SKM-1 treated with dmso at 0.1 percent for 144 hours (cell line): Measurements from ENCODE around the gene BMP6.

Source experiments
- DNase-seq: peaks from one replicate; lab custom pipeline; 2025; ENCODE audit not compliant: unreplicated experiment; lab: John Stamatoyannopoulos, UW

BMP6 gene

DNA sequence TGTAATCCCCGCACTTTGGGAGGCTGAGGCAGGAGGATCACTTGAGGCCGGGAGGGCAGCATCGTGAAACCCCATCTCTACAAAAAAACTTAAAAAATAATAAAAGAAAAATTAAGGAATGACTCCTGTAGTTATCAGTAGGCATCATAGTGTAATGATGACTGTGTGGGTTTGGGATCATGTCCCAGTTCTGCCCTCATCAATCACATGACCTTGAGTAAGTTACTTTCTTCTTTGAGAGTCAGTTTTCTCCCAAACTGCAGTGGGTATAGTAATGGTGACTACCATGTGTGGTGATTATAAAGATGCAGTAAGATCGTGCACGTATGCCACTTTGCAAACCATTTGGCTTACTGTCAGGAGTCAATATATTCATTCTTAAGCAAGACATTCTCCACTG lies 95.5 kb downstream of the BMP6 start:
- DNase-seq: no peak

DNA sequence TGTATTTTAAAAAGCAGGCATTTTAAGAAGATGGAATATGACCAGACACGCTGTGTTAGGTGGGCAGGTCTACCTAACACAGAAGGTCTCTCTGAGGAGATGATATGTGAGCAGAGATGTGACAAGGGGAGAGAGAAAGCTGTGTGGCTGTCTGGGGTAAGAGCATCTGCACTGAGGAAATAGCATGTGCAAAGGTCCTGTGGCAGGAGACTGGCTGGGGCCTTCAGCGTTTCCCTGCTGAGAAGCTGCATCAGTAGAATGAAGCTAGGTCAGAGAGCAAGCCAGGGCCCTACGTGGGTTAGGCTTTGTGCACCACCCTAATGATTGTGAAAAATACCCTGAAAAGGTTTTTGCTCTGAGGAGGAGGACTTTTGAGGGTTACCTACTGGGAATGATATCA lies 97.7 kb downstream of the BMP6 start:
- DNase-seq: no peak

DNA sequence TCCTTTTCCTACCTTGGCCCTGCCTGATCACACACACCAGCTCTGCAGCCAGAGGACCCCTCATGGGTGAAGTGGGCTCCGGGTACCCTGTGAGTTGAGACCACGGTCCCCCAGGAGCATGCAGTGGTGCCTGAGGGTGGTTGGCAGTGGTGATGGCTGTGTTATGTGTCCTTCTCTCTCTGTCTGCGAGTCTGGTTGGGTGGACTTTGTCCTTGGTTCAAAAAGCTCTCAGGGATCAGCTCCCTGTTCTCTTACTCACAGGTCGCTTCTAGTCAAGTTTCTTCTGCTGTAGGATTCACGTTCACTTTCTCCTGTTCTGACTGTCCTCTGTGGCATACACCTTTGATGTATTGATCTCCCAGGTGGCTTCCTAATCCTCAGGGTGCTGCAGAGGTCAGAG lies 100.1 kb downstream of the BMP6 start:
- no peak for DNase-seq

DNA sequence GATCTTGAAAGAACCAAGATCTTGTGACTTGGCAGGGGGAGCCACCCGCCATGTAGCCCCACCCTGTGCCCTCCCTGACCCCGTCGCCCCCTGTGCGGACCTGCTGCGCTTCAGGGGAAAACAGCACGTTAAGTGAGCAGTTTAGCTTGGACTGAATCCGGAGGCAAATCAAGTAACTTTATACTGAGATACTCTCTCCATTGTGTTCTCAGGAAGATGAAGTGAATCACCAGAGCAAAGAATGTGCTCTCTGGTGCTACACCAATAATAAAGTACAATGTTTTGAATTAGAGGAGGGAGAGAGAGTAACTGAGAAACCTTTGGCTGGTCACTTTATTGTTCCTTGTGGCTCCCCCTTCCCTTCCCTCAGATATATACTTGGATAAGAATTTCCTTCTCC lies 101.2 kb downstream of the BMP6 start:
- no peak for DNase-seq

DNA sequence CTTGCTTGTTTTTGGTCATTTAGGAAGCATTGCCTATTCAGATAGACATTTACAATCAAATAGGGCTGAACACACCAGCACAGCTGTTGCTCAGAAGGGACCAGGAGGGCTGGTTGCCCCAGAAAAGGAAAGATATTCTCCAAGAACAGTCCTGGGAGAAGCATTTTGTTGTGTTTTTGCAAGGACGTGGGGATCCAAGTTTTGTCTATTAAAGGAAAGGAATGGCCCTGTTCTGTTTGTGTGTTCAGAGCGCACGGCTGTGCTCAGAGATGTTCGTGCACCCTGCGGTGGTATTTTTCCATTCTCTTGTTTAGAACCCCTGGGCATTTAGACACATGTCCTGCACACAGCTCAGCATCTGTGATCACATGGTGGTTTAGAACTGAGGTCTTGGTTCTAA lies 102.2 kb downstream of the BMP6 start:
- no peak for DNase-seq

DNA sequence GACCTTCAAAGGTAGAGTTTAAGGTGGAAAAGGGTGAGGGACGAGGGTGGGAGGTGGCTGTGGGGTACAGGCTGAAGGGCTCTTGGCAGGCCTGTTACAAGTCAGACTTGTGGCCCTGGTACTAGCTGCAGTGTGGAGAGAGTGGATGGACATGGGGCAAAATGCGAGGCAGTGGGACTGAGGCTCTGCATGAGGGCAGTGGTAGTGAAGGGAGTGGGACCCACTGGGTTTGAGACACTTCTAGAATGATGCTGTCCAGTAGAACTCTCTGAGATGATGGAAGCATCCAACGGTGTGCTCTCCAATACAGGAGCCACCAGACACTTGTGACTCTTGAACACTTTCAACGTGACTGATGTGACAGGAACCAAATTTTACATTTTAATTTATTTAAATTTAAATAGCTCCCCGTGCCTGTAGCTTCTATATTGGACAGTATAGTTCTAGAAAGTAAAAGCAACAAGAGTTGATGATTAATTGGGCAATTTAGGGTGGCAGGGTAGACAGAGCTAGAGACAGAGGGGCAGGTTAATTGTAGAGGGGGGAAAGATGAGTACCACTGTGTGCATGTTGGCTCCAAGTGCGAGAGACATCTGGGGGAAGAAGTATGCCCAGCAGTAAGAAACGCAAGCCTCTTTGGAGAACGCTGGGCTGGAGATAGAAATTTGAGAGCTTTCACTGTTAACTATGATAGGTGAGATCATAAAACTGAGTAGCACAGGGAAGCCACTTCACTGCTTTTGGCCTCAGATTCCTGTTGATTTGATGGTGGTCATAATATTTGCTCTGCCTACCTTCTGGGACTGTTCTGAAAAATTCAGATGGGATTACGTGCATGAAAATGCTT lies 107.2 kb downstream of the BMP6 start:
- DNase-seq: no peak

DNA sequence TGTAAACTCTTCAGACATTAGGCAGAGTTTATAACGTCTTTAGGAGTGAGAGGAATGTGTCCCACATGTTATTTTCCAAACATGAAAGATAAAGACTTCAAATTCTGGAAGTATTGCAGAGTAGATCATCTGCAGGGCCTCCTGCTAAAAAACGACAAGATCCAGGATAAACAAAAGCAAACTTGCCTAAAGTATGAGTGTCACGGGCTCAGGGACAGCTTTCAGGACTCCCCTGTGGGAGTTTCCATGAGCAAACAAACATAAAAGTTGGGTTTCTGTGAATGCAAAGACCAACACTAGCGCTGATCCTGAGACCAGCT lies 107.8 kb downstream of the BMP6 start:
- DNase-seq: no peak

DNA sequence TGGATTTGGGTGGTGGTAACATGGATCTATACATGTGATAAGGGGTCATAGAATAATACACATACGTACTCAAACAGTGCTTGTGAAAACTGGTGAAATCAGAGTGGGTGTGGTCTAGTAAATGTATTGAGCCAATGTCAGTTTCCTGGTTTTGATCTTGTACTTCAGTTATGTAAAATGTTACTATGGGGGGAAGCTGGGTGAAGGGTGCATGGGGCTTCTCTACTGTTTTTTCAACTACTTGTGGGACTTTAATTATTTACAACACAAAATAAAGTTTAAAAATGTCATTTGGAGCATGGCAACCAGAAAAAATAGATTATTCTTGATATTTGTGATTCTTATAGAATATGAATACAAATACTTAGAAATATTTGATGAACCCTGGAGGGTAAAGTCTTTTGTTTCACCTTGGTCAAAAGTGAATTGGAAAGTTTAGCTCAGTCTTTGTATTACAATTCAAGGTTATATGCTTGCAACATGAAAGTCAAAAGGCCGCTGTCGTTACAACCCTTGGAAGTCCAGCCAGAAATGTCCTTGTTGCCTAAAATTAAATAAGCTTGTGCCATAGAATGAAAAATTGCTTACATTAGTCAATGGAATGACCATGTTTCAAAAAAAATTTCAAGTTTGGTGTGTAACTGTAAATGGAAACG lies 110.6 kb downstream of the BMP6 start:
- no peak for DNase-seq

DNA sequence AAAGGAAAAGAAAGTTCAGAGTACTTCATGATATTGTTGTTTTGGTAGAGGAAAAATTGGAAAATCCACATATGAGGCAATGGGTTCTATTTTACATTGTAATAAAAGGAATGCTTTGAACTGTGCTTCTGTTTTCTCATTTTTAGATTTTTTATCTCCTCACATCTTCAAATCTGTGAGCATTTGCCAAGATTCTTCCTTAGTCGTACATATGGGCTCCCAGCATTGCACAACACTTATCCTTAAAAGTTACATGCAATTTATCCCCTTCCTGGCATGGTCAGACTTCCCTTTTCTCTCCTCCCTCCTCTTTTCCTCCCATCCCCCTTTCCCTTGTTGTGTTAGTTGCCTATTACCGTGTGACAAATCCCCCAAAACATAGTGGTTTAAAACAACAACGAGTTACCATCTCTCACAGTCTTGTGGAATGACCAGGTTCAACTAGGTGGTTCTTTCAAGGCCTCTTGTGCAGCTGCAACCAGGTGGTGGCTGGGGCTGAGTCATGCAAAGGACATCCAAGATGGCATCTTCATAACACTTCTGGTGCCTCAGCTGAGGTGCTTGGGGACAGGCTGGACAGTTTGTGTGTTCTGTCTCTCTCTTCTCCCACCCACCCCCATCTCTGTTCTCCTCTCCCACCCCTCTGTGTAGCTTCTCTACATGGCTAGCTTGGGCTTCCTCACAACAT lies 116.0 kb downstream of the BMP6 start:
- DNase-seq: no peak

DNA sequence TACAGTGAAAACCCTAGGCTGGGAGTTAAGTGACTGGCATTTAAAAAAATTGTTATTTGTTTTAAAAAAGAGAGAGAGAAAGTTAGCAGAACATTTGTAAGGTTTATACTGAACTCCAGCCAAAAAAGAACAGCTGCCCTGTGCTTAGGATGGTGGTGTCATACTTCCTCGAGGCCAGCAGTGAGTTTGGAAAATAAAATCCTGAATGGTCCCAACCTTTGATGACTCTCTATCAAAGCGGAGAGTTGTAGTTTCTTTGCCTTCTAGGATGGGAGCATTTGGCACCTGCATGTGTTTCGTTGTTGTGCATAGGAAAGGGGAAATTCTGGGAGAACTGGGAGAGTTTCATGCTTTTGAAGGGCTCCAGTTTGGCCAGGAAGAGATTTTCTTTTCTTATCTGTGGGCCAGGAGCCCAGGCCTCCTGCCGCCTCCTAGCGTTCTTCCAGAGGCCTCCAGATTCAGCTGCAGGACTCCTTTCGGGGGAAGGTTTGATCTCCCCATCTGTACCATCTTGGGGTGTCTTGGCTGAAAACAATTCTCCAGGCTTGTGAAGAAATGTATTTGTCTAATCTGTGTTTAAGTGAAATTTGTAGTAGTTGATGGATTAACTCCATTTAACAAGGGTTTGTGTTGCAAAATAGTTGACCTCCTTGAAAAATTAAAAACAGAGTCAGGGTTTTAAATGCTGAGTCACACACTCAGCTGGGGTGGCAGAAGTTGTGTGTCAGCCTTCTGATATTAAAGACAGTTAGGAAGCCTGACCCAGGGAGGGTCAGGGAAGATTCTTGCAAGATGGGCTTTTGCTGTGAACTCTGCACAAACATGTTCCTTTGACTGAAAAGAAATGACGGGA lies 121.3 kb downstream of the BMP6 start:
- no peak for DNase-seq

DNA sequence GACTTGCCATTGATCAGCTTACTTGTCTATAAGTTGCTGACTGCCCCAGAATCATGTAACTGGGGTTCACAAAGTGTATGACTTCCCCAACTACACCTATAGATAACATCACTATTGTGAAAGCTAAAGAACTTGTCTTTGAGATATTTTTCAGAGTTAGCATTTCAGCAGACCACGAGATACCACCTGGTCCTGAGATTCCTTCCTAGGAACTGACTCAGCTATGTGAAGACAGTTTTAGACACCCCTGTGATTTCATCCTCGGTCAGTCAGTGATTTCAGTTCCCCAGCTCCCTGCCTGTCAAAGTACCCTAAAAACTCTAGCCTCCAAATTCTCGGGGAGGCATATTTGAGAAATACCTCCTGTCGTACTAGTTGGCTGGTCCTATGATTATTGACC lies 122.3 kb downstream of the BMP6 start:
- DNase-seq: no peak

DNA sequence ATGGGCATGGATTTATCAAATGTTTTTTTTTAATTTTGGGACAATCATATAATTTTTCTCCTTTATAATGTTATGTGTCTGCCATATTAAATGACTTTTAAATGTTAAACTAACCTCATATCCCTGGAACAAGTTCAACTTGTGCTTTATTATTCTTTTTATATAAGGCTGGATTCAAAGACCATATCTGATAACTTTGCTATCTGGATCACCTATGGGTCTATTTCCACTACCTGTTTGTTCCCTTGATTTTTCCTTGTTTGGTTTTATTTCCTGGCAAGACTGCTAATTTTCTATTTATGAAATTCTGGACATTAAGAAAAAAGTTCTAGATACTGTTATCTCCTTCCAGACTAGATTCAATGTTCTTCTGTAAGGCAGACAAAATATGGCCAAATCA lies 125.9 kb downstream of the BMP6 start:
- no peak for DNase-seq

DNA sequence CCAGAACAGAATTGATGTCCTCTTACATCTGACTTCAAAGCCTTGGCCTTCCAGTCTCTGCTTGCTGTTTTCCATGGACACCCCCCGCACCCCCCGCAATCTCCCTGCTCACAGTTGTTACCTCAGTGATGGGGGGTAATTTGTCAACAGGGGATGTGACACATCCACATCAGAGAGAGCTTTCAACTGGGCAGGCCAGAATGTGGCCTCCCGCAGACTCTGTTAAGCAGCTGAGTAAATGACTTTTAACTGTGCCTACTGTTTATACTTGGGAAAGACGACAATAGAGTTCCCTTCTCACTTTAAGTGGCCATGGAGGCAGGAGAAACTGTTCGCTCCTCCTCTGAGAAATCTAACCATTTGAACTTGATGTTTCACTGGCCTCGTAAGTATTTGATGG lies 133.7 kb downstream of the BMP6 start:
- no peak for DNase-seq

DNA sequence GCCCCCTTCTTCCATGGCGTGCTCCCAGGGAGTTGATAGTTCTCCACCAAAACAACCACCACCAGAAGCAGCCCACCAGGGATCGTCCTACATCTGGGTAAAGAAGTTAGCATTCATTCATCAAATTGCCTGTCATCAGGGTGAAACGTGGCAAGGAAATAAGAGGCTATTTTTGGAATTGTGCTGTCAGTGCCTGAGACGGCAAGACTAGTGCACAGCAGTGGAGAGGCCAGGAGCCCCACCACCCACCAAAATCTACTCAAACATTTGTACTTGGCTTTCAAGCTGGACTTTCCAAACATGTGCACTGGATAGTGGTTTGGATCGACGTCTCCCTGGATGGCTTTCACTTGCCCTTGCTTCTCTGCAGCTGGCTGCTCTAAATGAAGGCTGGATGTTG lies 139.9 kb downstream of the BMP6 start:
- DNase-seq: no peak

DNA sequence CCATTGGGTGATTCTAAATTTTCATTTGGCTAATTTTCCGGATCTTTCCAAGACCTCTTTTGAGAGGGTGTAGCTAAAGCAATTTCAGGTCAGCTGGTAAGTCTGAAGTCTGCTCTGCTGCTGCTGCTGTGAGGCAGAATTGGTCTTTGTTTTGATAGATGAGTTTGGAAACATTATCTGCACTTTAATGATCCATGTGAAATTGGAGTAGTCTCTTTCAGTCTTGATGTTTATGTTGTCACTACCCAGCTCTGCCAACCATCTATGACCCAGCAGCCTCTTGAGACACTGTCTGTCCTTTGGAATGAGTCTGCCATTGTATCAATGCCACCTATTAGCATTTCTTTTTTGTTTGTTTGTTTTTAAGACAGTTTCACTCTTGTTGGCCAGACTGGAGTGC lies 140.6 kb downstream of the BMP6 start:
- DNase-seq: no peak

DNA sequence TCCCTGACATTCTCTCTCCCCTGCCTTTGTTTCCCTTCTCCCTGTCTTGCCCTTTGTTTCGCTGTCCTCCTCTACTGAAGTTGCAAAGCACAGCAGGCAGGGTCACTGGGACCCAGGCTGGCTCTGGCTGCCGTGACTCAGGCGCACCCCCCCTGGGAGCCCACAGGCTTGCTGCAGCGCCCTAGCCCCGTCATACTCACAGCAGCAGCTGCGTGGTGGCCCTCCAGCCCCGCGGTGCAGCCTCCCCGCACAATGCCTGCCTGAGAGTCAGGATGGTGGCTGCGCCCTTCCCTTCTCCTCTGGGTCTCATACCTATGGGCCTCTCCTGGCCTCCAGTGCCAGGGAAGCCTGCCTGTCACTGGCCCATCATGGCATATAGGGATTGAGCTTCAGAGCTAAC lies 143.0 kb downstream of the BMP6 start:
- no peak for DNase-seq

DNA sequence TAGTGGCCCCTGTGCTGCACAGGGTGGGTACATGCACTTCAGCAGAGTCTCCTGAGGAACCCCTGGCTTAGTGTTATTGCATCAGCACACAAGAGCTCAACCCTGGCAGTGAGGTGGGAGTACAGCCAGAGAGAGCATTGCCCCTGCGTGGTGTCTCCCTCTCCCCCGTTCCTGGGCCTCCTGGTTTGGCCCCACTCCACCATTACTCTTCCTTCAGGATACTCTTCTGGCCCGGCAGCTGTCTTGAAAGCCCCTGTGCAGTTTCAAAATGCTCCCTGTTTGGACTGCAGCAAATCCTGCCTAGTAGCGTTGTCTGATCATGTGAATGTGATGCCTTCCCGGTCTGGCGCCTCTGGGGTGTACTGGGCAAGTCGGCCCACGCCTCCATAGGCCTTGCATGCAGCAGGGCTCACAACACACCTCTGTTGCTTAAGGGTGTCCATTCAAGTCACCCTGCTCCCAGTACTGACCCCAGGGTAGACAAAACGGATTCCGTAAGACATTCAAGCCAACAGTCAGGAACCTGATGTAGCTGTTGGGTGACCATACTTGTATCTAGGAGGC lies 152.6 kb downstream of the BMP6 start:
- DNase-seq: no peak

DNA sequence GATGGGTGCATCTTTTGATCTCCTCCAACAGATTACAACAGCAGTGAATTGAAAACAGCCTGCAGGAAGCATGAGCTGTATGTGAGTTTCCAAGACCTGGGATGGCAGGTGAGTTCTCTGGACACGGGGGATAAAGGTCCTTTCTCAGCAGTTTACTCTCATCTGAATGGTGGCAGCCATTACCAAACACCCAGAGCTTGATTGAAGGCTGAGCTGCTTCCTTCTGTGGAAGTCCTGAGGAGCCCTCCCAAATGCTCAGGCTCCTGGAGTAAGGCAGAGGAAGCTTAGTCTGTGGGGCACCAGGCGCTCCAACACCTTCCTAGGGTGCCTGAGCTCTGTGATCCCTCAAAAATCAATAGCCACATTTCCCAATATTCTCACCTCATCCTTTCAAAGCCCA lies 153.1 kb downstream of the BMP6 start:
- no peak for DNase-seq

DNA sequence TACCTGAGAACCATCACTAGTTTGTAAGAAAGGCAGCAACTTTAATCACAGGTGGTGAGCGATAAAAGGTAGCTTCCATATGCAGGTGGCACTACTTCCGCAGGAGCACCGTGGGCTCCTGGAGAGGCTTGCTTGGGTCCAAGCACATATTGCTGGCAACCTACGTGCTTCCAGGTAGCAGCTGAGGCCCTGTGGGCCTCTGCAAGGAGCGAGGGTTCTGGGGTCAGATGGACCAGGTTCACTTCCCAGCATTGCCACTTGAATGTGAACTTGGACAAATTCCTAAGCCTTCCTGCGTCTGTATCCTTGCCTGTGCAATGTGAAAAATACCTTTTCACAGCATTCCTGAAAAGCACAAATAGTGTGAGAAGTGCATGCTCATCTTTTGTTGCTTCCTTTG lies 153.7 kb downstream of the BMP6 start:
- no peak for DNase-seq

DNA sequence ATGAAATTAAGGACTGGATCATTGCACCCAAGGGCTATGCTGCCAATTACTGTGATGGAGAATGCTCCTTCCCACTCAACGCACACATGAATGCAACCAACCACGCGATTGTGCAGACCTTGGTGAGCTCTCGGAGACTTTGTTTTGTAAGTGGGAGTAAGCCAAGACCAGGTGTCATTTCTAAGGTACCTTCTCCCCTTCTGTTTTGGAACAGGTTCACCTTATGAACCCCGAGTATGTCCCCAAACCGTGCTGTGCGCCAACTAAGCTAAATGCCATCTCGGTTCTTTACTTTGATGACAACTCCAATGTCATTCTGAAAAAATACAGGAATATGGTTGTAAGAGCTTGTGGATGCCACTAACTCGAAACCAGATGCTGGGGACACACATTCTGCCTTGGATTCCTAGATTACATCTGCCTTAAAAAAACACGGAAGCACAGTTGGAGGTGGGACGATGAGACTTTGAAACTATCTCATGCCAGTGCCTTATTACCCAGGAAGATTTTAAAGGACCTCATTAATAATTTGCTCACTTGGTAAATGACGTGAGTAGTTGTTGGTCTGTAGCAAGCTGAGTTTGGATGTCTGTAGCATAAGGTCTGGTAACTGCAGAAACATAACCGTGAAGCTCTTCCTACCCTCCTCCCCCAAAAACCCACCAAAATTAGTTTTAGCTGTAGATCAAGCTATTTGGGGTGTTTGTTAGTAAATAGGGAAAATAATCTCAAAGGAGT lies 154.2 kb downstream of the BMP6 start:
- DNase-seq: no peak

DNA sequence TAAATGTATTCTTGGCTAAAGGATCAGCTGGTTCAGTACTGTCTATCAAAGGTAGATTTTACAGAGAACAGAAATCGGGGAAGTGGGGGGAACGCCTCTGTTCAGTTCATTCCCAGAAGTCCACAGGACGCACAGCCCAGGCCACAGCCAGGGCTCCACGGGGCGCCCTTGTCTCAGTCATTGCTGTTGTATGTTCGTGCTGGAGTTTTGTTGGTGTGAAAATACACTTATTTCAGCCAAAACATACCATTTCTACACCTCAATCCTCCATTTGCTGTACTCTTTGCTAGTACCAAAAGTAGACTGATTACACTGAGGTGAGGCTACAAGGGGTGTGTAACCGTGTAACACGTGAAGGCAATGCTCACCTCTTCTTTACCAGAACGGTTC lies 154.8 kb downstream of the BMP6 start:
- DNase-seq: no peak
